ENCODE data around the gene WWP2.

GRCh38 chr16:69886726-69887125 is 124.6 kb downstream of the WWP2 start:
- no peak for TF ChIP-seq CTCF (IDR thresholded peaks at IDR 0.05)
- TF ChIP-seq POLR2A (IDR thresholded peaks at IDR 0.05): no peak
